Measurements from ENCODE around the gene STEAP1B.

The STEAP1B gene

GRCh38 chr7:22432203-22432718, 67.7 kb downstream of the STEAP1B start:
- no peak for DNase-seq (ENCODE audit: low read depth in 2 of 2)

- DNase-seq (ENCODE audit: low read depth in 2 of 2), result no peak
These were observed 69.5 kb downstream of the STEAP1B start for GRCh38 chr7:22430457-22430856.

- DNase-seq (ENCODE audit: low read depth in 2 of 2), result no peak
These were observed 70.6 kb downstream of the STEAP1B start for GRCh38 chr7:22429386-22429785.

- no peak for DNase-seq (ENCODE audit: low read depth in 2 of 2)
These were observed 72.1 kb downstream of the STEAP1B start for GRCh38 chr7:22427855-22428254.

- no peak for DNase-seq (ENCODE audit: low read depth in 2 of 2)
These were observed 72.9 kb downstream of the STEAP1B start for GRCh38 chr7:22427104-22427503.

GRCh38 chr7:22426463-22427094, 73.4 kb downstream of the STEAP1B start:
- no peak for DNase-seq (ENCODE audit: low read depth in 2 of 2)

- DNase-seq (ENCODE audit: low read depth in 2 of 2), result no peak
These were observed 74.6 kb downstream of the STEAP1B start for GRCh38 chr7:22425361-22425760.

- no peak for DNase-seq (ENCODE audit: low read depth in 2 of 2)
These were observed 77.0 kb downstream of the STEAP1B start for GRCh38 chr7:22422831-22423615.

- no peak for DNase-seq (ENCODE audit: low read depth in 2 of 2)
These were observed 78.9 kb downstream of the STEAP1B start for GRCh38 chr7:22420973-22421635.

- no peak for DNase-seq (ENCODE audit: low read depth in 2 of 2)
These were observed 80.0 kb downstream of the STEAP1B start for GRCh38 chr7:22420008-22420407.

- no peak for DNase-seq (ENCODE audit: low read depth in 2 of 2)
These were observed 80.5 kb downstream of the STEAP1B start for GRCh38 chr7:22419488-22419887.

- no peak for DNase-seq (ENCODE audit: low read depth in 2 of 2)
These were observed 81.5 kb downstream of the STEAP1B start for GRCh38 chr7:22418251-22419046.

GRCh38 chr7:22417841-22418240, 82.1 kb downstream of the STEAP1B start:
- no peak for DNase-seq (ENCODE audit: low read depth in 2 of 2)

GRCh38 chr7:22417349-22417748, 82.6 kb downstream of the STEAP1B start:
- no peak for DNase-seq (ENCODE audit: low read depth in 2 of 2)

GRCh38 chr7:22414424-22414823, 85.6 kb downstream of the STEAP1B start:
- no peak for DNase-seq (ENCODE audit: low read depth in 2 of 2)

GRCh38 chr7:22413211-22413610, 86.8 kb downstream of the STEAP1B start:
- DNase-seq (ENCODE audit: low read depth in 2 of 2), result no peak

GRCh38 chr7:22411977-22412693, 87.9 kb downstream of the STEAP1B start:
- DNase-seq (ENCODE audit: low read depth in 2 of 2), result no peak

GRCh38 chr7:22406715-22407114, 93.3 kb downstream of the STEAP1B start:
- DNase-seq (ENCODE audit: low read depth in 2 of 2), result no peak

- no peak for DNase-seq (ENCODE audit: low read depth in 2 of 2)
These were observed 95.5 kb downstream of the STEAP1B start for GRCh38 chr7:22404421-22405023.

GRCh38 chr7:22403344-22403743, 96.6 kb downstream of the STEAP1B start:
- no peak for DNase-seq (ENCODE audit: low read depth in 2 of 2)

GRCh38 chr7:22402250-22402649, 97.7 kb downstream of the STEAP1B start:
- no peak for DNase-seq (ENCODE audit: low read depth in 2 of 2)

All from fibroblast of skin of left quadriceps (primary cell).